Activated CD4-positive, alpha-beta T cell treated with anti-CD3 and anti-CD28 coated beads for 24 hours (primary cell): ENCODE results near the gene TMEM131L.

Experiments used
- DNase-seq, 2 donors: peaks; one replicate each; pipeline ENCODE4 v3.0.0-alpha.2; 2020; ENCODE audit warnings: low read depth in 2 of 2

The TMEM131L gene

DNA sequence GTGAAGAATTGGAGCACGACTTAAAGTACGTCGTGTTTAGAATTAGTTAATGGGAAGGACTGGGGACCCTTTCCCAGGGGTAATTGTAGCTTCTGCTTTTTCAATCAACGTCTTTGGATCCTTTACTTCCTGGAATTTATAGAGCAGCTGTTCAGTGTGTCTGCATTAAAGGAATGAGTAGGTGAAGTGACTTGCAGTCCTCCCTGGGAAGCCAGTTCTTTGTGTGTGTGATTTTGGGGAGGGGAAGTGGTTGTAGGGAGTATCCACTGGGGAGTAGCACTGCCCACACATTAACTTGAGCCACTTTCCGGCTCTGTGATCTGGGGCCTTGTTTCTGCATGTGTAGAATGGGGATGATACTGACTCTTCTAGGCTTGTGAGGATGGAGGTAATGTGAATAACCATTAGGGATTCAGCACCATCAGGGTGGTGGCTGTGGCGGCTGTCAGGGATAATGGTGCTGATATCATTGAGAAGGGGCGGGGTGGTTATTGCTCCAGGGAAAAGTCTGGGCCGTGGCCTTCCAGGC lies 54.7 kb downstream of the TMEM131L start:
- no peak for DNase-seq

DNA sequence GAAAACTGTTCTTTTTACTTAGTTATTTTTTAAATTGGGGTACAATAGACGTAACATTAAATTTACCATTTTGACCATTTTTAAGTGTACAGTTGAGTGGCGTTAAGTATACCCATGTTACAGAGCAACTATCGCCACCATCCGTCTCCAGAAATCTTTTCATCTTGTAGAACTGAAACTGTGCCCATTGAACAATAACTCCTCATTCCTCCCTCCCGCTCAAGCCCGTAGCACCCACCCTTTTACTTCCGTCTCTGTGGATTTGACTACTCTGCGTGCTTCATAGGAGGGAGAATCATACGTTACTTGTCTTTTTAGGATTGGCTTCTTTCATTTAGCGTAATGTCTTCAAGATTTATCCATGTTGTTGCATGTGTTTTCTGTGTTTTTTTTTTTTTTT lies 55.3 kb downstream of the TMEM131L start:
- DNase-seq, result no peak

- peak in 1 of 2 donors; percentile 39 for DNase-seq
Observed at GRCh38 chr4:153521999-153522801, 56.0 kb downstream of the TMEM131L start.

DNA sequence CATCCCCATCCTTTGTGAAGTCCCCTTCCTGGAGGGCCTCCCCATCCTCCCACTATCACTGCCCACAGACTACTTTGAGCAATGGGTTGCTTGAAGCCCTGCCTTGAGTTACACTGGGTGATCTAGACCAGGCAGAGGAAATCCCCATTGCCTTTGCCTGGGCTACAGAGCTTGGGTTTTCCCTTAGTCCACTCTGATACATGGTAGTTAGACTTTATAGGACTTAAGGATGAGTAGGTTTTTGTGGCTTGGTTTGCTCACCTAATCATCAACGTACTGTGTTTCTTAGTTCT lies 56.6 kb downstream of the TMEM131L start:
- peak; percentile 21 to 32 for DNase-seq

GRCh38 chr4:153523164-153523796 lies 57.1 kb downstream of the TMEM131L start:
- no peak for DNase-seq

- no peak for DNase-seq
Observed at GRCh38 chr4:153523941-153524386, 57.8 kb downstream of the TMEM131L start.

DNA sequence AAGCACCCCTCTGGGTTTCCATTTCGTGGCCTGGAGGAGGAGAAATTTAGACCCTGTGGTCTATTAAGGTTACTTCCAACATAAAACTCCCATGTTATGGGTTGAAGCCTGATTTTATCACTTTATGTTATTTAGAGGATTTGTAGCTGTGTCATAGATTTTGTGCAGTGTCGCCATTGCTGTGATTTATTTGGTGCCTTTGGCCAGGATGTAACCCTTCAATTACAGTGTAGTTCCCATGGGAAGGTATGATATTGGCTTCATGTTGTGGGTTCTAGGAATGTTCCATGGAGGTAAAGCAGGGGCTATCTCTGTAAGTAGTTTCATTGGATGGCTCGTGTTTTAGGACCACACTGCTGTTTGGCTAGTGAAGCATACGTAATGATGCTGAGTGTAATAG lies 58.5 kb downstream of the TMEM131L start:
- DNase-seq, result no peak

DNA sequence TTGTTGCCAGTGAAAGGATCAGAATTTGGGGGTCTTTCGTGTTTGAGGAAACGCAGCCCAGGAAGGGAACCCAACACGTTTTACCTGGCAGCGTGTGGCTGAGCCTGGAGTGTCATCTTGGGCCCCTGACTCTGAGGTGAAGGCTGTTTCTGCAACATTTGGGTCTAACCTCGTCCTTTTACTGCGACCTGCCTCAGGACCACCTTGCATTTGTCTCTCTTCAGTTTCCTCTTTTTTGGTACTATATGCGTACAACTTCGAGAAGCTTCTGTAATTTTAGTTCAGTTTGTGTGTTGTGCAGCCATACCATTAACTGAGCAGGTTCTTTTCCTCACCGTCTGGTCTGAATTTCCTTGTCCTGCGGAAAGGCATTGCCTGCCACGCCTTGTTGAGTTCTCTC lies 61.5 kb downstream of the TMEM131L start:
- no peak for DNase-seq

DNA sequence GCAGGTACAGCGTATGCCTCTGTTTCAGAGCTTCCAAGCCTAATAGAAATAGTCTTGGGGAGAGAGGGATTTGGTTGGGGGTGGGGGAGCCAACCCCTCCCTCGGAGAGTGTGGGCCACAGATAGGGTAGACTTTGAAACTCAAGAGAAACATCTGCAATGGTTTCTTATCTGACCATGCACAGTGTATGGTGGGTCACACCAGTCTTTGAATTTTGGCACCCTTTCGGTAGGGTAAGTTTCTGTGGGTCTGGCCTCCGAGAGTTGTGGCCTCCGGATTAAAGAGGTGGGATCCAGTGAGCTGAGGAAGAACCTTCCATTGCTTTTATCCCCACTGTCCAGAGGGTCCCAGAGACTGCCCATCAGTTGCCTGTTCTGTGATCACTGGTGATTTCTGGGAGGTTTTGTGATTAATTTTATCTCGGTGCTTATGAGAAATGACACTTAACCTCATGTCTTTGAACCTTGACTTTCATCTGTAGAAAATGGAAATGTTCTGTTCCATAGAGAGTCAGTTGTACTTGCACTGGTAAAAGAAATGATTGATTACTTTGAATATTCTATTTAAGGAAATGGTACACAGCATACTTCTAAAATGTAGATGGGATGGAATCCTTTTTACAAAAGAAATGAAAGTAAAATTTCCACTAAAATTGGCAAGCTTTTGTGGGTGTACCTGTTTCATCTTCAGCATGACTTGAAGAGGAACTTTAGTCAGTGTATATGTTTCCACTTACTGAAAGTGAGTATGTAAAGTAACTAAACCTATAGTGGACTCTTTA lies 62.7 kb downstream of the TMEM131L start:
- no peak for DNase-seq

- no peak for DNase-seq
Observed at GRCh38 chr4:153529646-153530045, 63.5 kb downstream of the TMEM131L start.

GRCh38 chr4:153530284-153530999 lies 64.3 kb downstream of the TMEM131L start:
- peak in 1 of 2 donors; percentile 21 for DNase-seq

DNA sequence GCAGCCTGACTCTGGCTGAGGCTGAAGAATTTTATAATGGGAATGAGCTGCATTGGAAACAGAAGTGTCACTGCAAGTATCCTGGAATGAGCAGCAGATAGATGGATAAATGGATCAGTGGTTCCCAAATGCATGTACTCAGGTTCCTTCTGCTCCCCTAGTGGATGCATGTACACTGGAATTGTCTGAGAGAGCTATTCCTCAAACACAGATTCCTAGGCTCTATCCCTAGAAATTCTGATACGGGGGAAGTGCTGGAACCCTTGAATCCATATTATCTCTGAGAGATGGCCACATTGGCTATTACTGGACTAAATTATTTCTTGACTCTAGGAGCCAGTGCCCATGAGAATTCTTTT lies 64.8 kb downstream of the TMEM131L start:
- DNase-seq, result no peak

DNA sequence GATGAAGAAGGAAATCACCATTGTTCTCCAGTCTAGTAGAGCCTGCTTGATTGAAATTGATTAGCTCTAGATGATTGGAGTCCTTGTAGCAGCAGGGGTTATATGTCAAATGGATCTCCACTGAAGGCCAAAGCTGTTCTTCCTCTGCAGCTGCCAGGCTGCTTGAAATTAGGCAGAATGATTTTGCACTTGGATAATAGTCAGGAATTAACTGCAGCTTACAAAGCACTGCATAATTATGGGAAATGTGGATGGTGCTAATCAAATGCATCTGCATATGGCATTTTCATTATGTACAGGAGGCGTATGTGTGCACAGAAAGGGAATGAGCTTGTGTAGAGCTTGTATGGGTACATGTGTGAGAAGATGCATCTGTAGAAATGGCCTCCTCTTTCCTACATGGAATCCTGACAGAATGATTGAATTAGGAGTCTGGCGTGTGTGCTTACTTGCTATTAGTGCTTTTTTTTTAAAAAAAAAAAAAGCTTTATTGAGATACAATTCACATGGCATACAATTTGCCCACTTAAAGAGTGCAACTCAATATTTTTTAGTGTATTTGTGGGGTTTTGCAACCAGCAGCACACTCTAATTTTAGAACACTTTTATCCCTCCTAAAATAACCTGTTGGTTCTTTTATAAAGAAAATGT lies 65.9 kb downstream of the TMEM131L start:
- DNase-seq, result no peak

GRCh38 chr4:153532636-153533035 lies 66.5 kb downstream of the TMEM131L start:
- no peak for DNase-seq

DNA sequence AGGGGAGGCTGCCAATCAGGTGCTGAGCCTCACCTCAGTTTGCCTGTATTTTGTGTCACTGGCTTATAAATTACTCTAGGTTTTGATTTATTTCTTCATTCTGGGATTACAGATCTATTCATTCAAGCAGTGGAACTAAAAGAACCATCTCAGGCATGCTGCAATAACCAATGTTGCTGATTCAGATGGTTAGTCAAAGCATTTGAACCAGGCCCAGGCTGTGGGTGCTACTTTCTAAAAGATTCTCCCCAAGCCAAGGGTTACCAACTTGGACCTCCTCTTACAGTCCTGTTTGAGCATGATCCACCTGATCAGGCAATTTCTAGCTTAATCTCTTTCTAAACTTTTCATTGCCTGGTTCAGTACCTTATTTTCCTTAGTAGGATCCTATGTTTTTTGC lies 67.2 kb downstream of the TMEM131L start:
- no peak for DNase-seq

DNA sequence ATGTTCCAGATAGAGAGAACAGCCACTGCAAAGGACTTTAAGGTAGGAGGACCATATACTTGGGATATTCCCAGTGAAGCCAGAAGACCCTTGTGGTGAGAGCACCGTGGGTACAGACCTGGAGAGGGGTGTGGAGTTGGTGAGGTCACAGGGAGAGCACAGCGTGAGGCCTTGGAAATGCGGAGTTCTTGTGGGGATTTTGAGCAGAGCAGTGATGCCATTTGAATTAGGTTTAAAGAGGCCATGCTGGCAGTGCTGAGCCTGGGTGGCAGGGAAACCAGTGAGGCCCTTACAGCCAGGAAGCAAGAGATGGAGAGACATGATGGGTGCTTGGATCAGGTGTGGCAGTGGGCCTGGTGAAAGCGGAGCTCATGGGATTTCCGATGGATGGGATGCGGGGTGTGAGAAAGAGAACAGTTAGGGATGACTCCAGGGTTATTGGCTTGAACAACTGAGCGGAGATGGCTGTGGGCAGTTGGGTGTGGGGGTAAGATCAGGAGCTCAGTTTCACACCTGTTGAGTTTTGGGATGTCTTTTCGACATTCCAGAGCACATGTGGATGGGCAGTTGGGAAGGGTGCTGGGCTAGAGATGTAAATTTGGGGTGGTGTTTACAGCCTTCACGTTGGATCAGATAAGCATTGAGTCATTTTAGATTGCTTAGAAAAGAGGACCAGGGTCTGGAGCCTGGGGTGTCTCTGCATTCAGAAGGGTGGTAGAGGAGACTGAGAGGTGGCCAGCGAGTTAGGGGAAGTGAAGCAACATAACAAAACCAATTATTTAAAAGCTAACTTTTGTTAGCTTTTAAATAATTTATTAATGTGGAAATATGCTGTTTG lies 68.9 kb downstream of the TMEM131L start:
- no peak for DNase-seq

- DNase-seq, result no peak
Observed at GRCh38 chr4:153535772-153536513, 69.8 kb downstream of the TMEM131L start.

DNA sequence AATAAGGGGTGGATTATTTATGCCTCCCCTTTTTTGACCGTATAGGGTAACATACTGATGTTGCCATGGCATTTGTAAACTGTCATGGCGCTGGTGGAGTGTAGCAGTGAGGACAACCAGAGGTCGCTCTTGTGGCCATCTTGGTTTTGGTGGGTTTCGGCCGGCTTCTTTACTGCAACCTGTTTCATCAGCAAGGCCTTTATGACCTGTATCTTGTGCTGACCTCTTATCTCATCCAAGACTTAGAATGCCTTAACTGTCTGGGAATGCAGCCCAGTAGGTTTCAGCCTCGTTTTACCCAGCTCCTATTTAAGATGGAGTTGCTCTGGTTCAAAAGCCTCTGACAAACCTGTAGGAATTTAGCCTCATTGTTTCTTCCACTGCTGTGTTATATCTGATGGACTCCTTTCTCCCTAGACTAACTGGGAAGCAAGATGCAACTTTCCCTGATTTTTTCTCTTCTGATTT lies 71.4 kb downstream of the TMEM131L start:
- DNase-seq, result no peak

DNA sequence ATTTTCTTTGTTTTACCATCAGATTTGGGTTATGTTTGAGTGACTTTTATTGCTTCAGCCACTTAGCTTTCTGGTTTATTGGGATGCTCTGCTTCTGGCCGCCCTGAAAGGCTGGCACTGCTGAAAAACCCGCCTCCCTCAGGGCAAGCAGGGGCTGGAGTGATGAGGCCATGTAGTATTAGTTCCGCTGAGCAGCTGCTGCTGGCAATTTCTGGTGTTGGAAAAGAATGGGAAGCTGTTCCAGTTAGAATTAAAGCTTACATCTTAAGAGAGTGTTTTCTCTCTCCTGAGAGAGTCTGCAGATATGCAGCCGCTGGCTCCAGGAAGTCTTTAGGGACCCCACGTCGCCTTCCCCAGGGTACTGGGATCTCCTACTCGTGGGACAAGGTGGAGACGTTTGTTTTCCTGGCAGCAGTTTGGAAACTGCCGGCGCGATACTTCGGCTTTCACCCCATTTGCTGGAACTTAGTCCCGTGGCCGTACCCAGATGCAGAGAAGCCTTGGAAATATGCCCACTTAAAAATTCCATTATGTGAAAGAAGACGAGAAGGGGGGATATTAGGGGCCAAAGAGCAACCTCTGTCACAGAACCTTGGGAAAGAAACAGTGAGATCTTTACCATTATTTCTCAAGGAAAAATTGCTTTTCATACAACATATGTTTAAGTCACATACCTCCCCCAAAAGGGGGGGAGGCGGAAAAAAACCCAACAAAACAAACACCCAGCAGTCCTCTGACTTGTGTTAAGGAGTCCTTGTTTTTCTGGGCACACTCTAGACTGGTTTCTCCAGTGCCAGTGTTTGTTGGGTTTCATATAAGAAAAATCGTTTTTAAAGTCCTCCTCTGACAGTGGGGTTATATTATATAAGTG lies 72.6 kb downstream of the TMEM131L start:
- DNase-seq, result no peak
